Smooth muscle cell (in vitro differentiated cells): ENCODE results near the gene SEC61A1. TPM values are rescaled to one million over a fixed set of nuclear protein-coding genes. Genes with fewer than 3 reads are reported as not detected.

ENCODE experiments used
- DNase-seq: peaks from one replicate; lab custom pipeline; 2025; ENCODE audit not compliant: unreplicated experiment; lab: John Stamatoyannopoulos, UW
- H2AFZ ChIP-seq: fragments of 200-600 bp; sonication (generic); 2 replicates; pipeline ENCODE4 v1.6.0; 2016; ENCODE audit warnings: antibody characterized with exemption, low read depth, mild to moderate bottlenecking
- H3F3A ChIP-seq: fragments of 200-600 bp; sonication (generic); 2 replicates; pipeline ENCODE4 v1.6.0; 2017; ENCODE audit warnings: antibody characterized with exemption, low read depth
- H3K27ac ChIP-seq: fragments of 200-600 bp; sonication (generic); 2 replicates; pipeline ENCODE4 v1.5.1; 2016; ENCODE audit warnings: low read depth, mild to moderate bottlenecking
- H3K27me3 ChIP-seq: fragments of 200-600 bp; sonication (generic); 2 replicates; pipeline ENCODE4 v1.6.1; 2016; ENCODE audit warnings: low read depth, mild to moderate bottlenecking
- H3K36me3 ChIP-seq: fragments of 200-600 bp; sonication (generic); 2 replicates; pipeline ENCODE4 v1.5.1; 2016; ENCODE audit warnings: low read depth
- H3K4me1 ChIP-seq: fragments of 200-600 bp; sonication (generic); 2 replicates; pipeline ENCODE4 v1.5.1; 2016; ENCODE audit warnings: low read depth
- H3K4me2 ChIP-seq: fragments of 200-600 bp; sonication (generic); 2 replicates; pipeline ENCODE4 v1.6.0; 2016; ENCODE audit warnings: mild to moderate bottlenecking
- H3K4me3 ChIP-seq: fragments of 200-600 bp; sonication (generic); 2 replicates; pipeline ENCODE4 v1.5.1; 2016; ENCODE audit warnings: mild to moderate bottlenecking
- H3K79me2 ChIP-seq: fragments of 200-600 bp; sonication (generic); 2 replicates; pipeline ENCODE4 v1.6.0; 2016; ENCODE audit warnings: low read depth, mild to moderate bottlenecking
- H3K9ac ChIP-seq: fragments of 200-600 bp; sonication (generic); 2 replicates; pipeline ENCODE4 v1.6.0; 2016; ENCODE audit warnings: low read depth
- H3K9me3 ChIP-seq: fragments of 200-600 bp; sonication (generic); replicated peaks from 2 replicates; pipeline ENCODE4 v1.5.1; 2016; ENCODE audit warnings: low read depth
- H4K20me1 ChIP-seq: fragments of 200-600 bp; sonication (generic); 2 replicates; pipeline ENCODE4 v1.6.0; 2016; ENCODE audit warnings: low read depth
- WGBS: methylation state at CpG from one replicate; pipeline ENCODE4 v1.1.7; 2016; ENCODE audit warnings: low lambda C conversion rate; 5-methylcytosine and 5-hydroxymethylcytosine counted together
- polyA plus RNA-seq: library from polyadenylated mRNA; unstranded; fragments of >200 nt; fragmentation: Nextera tagmentation; extraction: Ambion mirVana; gene quantifications from 2 replicates; pipeline ENCODE4 v1.2.1, GENCODE V29; 2016
- small RNA-seq: library from RNA; depleted of rRNA; stranded (forward); fragments of <200 nt; gene quantifications from one replicate; pipeline ENCODE3, GENCODE V24; 2014
- total RNA-seq: library from RNA; depleted of rRNA; stranded (reverse); fragments of >200 nt; gene quantifications from 2 replicates; pipeline ENCODE4 v1.2.3, GENCODE V29; 2014
- TF ChIP-seq, protein P1 (sequence below): fragments of 200-600 bp; sonication (generic); IDR thresholded peaks from 2 replicates; pipeline ENCODE4 v1.5.1; 2017; ENCODE audit warnings: borderline replicate concordance, mild to moderate bottlenecking, antibody characterized with exemption; ENCODE audit not compliant: insufficient read depth, poor library complexity, severe bottlenecking

The SEC61A1 gene
- total and polyA plus RNA-seq, 2 experiments from 2014 or later: 324 to 392 TPM

DNA sequence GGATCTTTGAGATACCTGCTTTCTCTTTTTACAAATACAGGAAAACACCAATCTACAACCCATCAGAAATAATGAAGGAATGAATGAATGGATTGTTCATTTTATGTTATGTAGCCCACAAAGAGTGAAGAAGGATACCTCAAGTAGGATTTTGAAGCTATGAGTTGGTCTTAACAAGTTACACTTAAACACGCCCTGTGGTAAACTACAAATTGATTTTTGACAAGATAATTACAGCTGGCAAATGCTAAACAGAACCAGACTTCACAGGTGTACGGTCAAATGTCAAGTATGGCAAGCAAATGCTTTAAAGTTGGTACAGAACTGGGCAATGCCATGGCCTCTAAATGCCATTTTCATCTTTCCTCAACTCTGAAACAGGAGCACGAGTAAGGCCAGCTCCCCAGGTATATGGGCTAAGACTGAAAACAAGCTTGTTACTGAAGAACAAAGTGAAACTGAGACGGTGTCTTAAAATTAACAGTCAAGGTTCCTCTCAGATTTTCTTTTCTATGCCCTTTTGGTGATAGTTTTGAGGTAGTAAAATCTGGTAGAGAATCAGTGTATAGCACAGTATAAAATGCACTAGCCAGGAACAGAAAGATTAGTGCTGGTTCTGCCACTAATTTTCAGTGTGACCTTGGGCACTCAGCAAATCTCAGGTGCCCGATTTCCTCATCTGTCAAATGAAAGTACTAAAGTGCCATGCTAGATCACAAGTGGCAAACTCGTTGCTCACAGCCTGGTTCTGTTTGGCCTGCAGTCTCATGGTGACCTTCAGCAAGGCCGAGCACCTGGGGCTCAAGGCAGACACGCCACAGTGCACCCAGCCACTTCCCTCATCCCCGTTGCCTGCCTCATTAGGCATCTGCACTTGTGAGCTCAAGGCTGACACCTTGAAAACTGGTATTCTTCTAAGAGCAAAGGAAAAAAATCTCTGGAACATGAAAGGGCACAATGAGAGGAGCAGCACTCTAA lies 61.9 kb downstream of the SEC61A1 start:
- Histone ChIP-seq H2AFZ (no peak overlapping the region), H3K4me1 (no peaks in the 10 kb centered on the region), H3K27ac (no peak overlapping the region), H3K27me3 (no peaks in the 10 kb centered on the region), H4K20me1 (no peaks in the 10 kb centered on the region), H3K9me3 (no peaks in the 10 kb centered on the region), H3K4me2 (no peak overlapping the region), H3K79me2 (peaks cover 12% of the 10 kb centered on the region), H3K36me3 (no peaks in the 10 kb centered on the region), H3K4me3 (no peak overlapping the region), H3F3A (peaks cover 12% of the 10 kb centered on the region), H3K9ac (no peak overlapping the region)
- 89% methylated on average over 9 of the region's 9 CpGs for WGBS
- no peak for DNase-seq
- TF ChIP-seq, protein P1, sequence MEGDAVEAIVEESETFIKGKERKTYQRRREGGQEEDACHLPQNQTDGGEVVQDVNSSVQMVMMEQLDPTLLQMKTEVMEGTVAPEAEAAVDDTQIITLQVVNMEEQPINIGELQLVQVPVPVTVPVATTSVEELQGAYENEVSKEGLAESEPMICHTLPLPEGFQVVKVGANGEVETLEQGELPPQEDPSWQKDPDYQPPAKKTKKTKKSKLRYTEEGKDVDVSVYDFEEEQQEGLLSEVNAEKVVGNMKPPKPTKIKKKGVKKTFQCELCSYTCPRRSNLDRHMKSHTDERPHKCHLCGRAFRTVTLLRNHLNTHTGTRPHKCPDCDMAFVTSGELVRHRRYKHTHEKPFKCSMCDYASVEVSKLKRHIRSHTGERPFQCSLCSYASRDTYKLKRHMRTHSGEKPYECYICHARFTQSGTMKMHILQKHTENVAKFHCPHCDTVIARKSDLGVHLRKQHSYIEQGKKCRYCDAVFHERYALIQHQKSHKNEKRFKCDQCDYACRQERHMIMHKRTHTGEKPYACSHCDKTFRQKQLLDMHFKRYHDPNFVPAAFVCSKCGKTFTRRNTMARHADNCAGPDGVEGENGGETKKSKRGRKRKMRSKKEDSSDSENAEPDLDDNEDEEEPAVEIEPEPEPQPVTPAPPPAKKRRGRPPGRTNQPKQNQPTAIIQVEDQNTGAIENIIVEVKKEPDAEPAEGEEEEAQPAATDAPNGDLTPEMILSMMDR: no peak

Small RNA genes within 50 kb of the gene (small RNA-seq; reads per million reads assigned to genes)
- gene RNU2-37P: 0.13 reads per million

Other genes with a start within 250 kb of the SEC61A1 start
- gene MGLL, start 229.9 kb upstream of the SEC61A1 start, total RNA-seq: 4.4 and 13.6 TPM in 2 replicates
- 22.5 and 37.3 TPM in 2 replicates for gene MGLL, start 229.9 kb upstream of the SEC61A1 start, polyA plus RNA-seq
- gene KBTBD12, start 137.2 kb upstream of the SEC61A1 start, total RNA-seq: not detected in 2 replicates
- gene KBTBD12, start 137.2 kb upstream of the SEC61A1 start, polyA plus RNA-seq: not detected in 2 replicates
- gene RUVBL1, start 71.4 kb downstream of the SEC61A1 start, total RNA-seq: 25.5 and 32.9 TPM in 2 replicates
- 36.9 and 37.1 TPM in 2 replicates for gene RUVBL1, start 71.4 kb downstream of the SEC61A1 start, polyA plus RNA-seq
- gene EEFSEC, start 101.0 kb downstream of the SEC61A1 start, total RNA-seq: 11.4 and 12.4 TPM in 2 replicates
- gene EEFSEC, start 101.0 kb downstream of the SEC61A1 start, polyA plus RNA-seq: 17.1 and 24.7 TPM in 2 replicates